NT2/D1 (cell line): Measurements from ENCODE around the gene PPP5C.

Experiments used
- YY1 ChIP-seq: IDR thresholded peaks from 2 replicates; pipeline ENCODE4 v1.6.1; 2011; ENCODE audit not compliant: insufficient read length, insufficient read depth
- ZNF274 ChIP-seq: IDR thresholded peaks from 2 replicates; pipeline ENCODE4 v1.6.1; 2011; ENCODE audit warnings: mild to moderate bottlenecking, low read depth, low read length

DNA sequence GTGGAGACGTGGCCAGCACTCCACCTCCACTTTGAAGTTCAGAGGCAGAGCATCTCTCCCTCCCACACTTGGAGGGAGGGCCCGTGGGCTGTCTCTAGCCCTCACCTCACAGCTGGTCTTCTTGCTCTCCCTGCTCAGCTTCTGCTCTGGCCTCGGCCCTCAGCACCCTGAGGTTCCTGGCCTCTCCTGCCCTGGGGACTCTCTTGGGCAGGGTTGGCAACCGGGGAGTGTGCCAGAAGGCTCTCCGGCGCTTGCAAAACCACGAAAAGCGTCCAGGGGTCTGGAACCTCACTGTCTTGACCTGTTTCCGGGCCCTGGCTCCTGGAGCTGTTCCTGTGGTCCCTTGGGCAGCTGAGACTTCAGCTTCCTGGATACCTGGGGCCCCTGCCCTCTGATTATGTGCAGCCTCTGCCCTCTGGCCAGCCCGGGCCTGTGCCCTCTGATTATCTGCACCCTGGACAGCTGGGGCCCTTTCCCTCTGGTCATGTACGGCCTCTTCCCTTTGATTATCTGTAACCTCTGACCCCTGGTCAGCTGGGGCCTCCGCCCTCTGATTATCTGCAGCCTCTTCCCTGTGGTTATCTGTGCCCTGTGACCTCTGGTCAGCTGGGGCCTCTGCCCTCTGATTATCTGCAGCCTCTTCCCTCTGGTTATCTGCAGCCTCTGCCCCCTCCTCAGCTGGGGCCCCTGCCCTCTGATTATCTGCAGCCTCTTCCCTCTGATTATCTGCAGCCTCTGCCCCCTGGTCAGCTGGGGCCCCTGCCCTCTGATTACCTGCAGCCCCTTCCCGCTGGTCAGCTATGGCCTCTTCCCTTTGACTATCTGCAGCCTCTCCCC is 64.4 kb downstream of the PPP5C start:
- TF ChIP-seq YY1 (no peak), ZNF274 (no peak)
